Kidney capillary endothelial cell (primary cell): ENCODE results near the gene PROSER3.
A peak's percentile ranks its signal among the peaks of the same experiment; 100 is the strongest.

Experiments used
- DNase-seq: peaks from one replicate; pipeline ENCODE4 v3.0.0-alpha.2; 2018; ENCODE audit warnings: low spot score

PROSER3 gene

DNA sequence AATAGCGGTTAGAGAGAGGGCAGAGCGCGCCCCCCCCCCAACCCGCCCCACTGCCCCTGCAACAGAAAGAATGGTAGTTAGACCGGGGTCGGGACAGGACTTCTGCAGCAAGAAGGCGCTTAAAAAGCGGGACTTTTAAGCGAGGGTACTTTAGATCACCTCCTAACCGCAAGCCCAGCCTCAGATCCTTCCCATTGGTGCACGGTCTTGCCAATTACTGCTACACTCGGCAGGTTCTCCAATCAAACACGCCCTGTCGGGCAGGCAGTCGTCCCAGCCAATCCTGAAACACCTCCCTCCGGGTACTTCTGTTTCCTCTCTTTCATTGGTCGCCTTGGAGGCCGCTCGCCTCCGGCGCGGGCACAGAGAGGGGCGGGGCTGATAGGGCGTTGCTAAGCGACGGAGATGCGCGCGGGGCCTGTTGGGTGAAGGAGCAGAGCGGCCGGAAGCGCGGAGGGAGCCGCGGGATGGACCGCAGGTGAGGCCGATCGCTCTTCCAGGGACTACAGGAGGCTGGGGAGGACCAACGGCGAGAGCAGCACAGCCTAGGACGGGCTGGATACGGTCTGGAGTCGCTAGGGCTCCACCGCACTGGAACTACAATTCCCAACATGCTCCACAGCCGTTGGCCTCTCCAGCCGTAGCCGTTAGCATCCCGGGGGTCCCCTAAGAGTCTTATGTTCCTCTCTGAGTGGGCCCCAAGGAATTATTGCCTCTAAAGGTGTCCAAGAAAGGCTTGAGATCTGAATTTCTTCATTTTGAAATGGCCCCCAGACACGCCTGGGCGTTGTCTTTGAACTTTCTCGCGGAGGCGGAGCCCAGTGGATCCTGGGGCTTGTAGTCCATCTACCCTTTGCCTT is at the start of gene PROSER3:
Gene PROSER3, plus strand, starts transcription at position 428 of the 860 bp plus-strand sequence. Its CDS starts 40 bp downstream, at position 468.
- peak; percentile 99 for DNase-seq

DNA sequence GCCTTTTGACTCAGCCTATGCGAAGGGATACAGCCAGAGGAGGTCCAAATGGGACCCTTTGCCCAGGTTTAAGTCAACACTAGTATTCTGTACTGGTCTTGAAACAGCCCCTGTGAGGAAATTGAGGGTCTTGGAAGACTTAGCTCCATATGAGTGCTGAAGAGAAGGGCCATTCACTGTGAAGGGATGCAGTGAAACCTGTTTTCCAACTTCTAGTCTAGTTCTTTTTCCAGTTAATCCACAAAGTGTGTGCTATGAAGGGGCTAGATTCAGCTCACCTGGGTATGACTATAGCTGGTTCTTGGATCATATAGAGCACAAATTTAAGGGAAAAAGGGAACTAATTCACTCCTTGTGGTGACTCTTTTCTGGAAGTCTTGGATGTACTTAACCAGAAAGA is 49.6 kb upstream of the PROSER3 start:
- DNase-seq, result no peak

DNA sequence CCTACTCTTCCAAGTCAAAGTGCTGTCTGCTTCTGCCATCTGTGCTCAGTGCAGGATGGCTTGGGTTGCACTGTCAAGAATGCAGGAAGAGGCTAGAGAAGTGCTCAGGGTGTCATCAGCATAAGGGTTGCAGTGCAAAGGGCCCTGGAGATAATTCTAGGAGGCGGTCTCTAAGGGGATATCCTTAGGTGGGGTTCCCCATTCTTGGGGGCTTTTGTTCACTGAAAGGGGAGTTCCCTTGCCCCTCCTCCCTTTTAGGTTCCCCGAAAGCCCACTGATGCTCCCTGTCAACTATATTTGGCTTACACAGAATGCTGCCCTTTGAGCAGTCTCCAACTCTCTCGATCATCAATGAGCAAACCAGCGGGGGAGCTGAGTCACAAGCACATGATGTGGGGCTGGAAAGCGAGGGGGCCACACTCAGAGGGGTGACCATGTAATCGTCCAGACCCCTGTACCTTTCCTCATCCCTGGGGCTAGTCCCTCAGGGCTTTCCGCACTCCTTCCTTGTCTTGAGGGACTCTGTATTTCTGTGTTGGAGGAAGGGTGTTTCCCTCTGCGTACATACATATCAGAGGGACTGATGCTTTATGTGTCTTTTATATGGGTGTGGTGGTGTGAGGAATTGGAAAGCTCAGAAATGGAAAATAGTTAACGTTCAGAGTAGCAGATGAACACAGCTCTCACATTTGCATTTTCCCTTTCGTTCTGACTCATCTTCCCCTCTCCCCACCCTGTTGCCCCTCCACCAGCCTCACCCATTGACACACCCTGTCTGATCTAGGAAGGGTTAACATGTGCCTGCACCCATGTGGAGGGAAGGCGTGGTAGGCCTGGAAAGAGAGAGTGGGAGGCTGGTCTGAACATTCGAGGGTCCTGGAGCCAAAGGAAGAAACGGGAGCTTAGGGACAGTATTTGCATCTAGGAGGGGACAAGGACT is 46.9 kb upstream of the PROSER3 start:
- DNase-seq, result no peak

DNA sequence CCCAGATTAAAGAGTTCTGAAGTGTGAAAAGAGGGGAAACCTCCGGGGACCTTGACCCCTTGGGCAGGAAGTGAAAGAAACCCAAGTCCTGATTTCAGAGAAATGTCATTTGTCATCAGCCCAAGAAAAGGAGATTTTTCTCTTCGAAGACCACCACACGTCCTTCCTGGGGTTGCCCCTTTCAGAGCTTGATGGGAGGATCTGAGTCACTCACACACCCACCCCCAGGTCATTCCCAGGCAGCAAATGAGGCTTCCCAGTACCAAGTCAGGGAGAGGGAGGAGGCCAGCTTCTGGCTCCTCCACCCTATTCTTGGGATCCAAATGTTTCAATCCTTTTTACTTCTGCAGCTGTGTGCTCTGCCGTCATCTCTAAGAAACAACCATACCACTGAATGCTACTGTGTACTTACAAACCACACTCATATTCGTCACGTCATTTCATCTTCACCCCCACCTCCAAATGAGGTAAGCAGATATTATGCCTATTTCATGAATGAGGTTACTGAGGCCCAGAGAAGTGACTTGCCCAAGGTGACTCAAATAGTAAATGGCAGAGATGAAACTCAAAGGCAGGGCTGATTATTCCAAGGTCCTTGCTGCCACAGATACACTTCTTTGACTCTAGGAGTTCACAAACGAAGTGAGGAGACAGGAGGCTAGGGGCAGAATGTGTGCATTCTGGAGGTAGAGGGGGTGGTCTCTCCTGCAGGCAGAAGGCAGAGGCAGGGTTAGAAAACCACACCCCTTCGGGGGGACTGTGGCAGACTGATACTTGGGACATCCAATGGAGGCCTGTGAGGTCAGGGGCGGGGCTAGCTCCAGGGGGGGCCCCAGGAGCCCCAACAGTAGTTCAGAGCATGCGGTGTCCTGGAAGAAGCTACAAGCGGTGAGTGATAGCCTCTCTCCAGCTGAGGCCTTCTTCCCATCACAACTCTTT is 45.1 kb upstream of the PROSER3 start:
- no peak for DNase-seq

DNA sequence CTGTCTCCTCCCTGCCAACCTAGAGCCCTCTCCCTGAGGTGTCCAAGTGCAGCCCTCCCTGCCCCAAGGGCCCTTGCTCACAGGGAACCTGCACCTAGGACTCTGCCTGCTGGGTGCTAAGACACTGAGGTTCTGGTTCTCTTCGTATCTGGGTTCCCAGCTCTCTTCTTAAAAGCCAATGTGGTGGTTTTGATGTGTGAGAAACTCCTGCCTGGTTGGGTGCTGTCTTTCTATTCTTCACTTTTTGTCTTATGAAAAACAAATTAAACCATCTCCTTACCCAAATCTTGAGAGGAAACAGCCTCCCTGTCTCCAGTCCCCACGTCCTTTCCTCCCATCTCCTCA is 44.5 kb upstream of the PROSER3 start:
- no peak for DNase-seq

DNA sequence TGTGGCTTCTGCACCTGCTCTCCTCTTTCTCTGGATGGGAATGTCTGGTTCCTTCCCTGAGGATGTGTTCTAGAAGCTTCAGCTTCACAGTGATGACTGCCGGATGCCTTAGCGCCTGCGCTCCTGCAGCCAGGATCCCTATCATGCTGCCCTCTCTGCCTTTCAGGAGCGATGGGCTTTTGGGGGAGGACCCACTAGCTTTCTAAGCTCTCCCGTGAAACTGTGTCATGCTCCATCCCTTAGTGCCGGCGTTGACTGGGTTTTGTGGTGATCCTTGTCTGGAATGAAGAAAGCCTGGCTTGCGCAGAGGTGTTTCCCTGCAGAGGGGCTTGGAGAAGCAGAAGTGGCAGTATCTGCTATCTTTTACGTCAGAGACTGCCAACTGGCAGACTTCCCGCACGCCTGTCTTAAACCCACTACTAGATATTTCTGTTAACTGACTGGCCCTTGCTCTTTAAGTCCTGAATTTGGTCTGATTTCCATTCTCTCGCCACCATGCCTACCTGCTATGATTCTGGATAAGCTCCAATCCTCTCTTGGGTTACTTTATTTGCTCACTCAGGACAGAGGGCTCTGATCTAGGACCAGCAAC is 44.0 kb upstream of the PROSER3 start:
- DNase-seq, result no peak

DNA sequence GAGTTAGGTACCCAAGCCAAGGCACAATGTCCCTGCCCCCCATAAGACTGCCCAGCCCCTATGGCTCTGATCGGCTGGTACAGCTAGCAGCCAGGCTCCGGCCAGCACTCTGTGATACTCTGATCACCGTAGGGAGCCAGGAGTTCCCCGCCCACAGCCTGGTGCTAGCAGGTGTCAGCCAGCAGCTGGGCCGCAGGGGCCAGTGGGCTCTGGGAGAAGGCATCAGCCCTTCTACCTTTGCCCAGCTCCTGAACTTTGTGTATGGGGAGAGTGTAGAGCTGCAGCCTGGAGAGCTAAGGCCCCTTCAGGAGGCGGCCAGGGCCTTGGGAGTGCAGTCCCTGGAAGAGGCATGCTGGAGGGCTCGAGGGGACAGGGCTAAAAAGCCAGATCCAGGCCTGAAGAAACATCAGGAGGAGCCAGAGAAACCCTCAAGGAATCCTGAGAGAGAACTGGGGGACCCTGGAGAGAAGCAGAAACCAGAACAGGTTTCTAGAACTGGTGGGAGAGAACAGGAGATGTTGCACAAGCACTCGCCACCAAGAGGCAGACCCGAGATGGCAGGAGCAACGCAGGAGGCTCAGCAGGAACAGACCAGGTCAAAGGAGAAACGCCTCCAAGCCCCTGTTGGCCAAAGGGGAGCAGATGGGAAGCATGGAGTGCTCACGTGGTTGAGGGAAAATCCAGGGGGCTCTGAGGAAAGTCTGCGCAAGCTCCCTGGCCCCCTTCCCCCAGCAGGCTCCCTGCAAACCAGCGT is 43.2 kb upstream of the PROSER3 start:
- no peak for DNase-seq

DNA sequence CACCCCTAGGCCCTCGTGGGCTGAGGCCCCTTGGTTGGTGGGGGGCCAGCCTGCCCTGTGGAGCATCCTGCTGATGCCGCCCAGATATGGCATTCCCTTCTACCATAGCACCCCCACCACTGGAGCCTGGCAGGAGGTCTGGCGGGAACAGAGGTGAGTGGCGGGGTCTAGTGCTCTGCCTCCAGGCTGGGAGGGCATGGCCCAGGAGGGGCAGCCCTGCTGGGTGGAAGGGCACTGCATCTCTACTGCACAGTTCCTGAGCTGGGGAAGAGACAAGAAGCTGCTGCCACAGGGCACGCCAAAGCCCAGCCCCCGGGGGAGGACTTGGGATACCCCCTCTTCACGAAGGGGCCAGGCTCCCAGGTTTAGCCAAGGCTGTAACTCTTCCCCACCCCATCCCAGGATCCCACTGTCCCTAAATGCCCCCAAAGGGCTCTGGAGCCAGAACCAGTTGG is 42.6 kb upstream of the PROSER3 start:
- no peak for DNase-seq

DNA sequence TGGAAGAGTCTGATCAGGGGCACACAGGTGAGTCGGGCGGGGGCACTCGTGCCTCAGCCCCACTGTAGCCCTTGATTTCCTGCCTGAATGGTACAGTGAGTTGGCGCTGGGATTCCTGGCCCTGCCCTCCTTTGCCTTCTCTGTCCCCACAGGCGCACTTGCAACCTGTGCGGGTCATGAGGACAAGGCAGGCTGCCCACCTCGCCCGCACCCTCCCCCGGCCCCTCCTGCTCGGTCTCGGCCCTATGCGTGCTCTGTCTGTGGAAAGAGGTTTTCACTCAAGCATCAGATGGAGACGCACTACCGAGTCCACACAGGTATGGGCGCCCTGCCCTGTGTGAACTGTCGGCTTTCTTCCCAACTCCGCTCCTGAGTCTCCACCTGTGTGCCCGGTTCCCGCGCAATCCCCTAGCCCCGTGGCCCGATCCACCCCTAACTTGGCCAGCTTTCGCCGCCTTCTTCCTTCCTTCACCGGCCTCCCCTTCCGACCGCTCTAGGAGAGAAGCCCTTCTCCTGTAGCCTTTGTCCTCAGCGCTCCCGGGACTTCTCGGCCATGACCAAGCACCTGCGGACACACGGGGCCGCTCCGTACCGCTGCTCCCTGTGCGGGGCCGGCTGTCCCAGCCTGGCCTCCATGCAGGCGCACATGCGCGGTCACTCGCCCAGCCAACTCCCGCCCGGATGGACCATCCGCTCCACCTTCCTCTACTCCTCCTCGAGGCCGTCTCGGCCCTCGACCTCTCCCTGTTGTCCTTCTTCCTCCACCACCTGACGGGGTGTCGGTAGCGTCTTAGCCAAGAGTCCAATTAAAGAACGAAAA is 41.8 kb upstream of the PROSER3 start:
- DNase-seq, result no peak

DNA sequence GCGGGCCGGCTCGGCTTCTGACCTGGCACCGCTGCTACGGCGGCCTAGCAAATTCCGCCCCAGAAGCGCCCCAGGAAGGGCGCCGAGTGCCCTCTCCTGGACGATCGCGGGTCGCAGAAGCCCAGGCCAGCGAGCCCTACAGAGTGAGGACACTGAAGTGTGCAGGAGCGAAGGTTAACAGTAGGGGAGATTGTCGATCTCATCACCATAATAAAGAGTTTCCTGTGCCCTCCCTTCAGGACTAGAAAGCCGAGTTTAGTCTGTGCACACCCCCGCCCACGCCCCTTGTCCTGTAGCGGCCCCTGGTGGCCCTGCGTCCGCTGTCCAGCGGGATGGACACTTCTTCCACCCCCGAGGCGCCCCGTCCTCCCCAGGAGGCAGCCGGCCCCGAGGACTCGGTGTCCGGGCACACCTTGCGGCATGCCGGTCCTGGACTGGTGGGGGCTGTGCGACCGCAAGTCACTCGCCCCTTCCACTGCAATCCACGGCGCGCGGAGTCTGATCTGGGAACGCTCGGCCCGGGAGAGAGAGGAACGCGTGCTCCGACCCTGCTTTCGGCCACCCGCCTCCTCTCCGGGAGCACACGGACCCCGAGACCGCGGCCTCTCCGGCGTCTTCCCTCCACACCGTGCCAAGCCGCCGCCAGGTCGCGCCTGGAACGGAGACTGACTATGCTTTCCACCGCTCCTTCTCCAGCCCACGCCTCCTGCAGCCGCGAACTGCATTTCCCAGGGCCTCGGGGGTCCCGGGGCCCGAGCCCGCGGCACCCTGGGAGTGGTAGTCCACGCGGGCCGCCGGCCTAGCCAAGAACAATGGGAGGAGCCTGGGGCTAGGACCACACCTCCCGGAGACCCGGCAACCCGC is 40.9 kb upstream of the PROSER3 start:
- DNase-seq, result peak; percentile 84

DNA sequence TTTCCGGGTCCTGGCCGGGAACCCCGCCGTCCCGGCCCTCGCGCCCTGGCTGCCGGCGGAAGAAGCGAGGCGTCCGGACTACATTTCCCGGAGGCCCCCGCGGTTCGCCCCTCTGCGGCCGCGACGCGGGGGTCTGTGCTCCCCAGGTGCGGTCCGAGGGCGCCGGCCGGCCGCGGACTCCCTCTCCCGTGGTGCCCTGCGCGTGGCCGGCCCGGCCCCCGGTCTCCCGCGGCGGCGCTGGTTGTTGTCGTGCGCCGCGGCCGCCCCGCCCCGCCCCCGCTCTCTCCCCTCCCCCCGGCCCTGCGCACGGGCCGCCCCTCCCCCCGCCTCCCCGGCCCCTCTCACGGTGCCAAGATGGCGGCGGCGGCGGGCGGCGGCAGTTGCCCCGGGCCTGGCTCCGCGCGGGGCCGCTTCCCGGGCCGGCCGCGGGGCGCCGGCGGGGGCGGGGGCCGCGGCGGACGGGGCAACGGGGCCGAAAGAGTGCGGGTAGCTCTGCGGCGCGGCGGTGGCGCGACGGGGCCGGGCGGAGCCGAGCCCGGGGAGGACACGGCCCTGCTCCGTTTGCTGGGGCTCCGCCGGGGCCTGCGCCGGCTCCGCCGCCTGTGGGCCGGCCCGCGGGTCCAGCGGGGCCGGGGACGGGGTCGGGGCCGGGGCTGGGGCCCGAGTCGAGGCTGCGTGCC is 40.2 kb upstream of the PROSER3 start, which contains the start of gene KMT2B:
Gene KMT2B, plus strand, starts transcription at position 339 of the 680 bp plus-strand sequence. Its CDS starts 16 bp downstream, at position 355.
- no peak for DNase-seq

DNA sequence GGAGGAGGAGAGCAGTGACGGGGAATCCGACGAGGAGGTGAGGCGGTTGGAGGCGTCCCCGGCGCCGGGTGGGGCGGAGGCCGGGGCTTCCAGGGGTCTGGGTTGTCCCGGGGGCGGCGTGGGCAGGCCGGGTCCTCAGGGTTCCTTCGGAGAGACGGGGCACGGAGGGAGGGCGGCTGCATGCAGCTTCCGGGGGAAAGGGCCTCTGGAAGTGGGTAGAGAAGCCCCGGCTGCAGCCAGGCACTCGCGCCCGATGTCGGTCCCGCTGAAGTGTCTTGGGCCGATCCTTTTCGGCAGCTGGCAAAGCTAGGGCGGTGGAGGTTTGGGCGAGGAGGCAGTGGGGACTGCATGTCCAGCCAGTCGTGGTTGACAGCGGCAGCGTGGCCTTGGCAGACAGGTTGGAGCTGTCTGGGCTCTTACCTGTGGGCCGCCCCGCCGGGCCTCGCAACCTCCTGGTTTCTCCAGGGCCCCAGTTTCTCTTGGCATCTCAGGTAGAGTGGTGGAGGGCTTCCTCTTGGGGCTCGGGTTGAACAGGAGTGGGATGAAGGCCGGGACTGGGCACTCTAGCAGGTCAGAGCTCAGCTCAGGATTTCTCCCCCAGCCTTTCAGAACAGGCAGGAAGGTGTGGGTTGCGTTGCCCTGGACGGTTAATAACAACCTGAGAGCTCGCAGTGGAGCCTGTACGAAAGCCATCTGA is 39.5 kb upstream of the PROSER3 start:
- DNase-seq, result no peak

DNA sequence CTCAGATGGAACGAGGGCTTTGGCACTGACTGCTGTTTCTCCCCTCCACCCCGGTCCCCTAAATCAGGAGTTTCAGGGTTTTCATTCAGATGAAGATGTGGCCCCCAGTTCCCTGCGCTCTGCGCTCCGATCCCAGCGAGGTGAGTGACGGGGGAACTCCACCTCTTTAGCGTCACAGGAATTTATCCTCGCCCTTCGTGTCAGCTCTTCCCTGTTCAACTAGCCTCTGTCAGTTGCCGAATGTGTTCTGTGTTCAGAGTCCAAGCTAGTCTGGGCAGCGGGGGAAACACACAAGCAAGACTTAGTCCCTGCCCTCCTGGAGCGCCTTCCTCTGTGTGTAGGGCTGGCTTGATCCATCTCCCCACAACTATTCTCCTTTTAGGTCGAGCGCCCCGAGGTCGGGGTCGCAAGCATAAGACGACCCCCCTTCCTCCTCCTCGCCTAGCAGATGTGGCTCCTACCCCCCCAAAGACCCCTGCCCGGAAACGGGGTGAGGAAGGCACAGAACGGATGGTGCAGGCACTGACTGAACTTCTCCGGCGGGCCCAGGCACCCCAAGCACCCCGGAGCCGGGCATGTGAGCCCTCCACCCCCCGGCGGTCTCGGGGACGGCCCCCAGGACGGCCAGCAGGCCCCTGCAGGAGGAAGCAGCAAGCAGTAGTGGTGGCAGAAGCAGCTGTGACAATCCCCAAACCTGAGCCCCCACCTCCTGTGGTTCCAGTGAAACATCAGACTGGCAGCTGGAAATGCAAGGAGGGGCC is 38.4 kb upstream of the PROSER3 start:
- DNase-seq, result no peak

DNA sequence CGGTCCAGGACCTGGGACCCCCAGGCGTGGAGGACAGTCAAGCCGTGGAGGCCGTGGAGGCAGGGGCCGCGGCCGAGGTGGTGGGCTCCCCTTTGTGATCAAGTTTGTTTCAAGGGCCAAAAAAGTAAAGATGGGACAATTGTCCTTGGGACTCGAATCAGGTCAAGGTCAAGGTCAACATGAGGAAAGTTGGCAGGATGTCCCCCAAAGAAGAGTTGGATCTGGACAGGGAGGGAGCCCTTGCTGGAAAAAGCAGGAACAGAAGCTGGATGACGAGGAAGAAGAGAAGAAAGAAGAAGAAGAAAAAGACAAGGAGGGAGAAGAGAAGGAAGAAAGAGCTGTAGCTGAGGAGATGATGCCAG is 37.8 kb upstream of the PROSER3 start:
- DNase-seq, result no peak

DNA sequence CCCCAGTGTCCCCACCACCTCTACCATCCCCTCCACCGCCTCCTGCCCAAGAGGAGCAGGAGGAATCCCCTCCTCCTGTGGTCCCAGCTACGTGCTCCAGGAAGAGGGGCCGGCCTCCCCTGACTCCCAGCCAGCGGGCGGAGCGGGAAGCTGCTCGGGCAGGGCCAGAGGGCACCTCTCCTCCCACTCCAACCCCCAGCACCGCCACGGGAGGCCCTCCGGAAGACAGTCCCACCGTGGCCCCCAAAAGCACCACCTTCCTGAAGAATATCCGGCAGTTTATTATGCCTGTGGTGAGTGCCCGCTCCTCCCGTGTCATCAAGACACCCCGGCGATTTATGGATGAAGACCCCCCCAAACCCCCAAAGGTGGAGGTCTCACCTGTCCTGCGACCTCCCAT is 37.3 kb upstream of the PROSER3 start:
- DNase-seq, result no peak

DNA sequence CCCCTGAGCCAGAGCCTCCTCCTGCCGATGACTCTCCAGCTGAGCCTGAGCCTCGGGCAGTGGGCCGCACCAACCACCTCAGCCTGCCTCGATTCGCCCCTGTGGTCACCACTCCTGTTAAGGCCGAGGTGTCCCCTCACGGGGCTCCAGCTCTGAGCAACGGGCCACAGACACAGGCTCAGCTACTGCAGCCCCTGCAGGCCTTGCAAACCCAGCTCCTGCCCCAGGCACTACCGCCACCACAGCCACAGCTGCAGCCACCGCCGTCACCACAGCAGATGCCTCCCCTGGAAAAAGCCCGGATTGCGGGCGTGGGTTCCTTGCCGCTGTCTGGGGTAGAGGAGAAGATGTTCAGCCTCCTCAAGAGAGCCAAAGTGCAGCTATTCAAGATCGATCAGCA is 36.6 kb upstream of the PROSER3 start:
- DNase-seq, result no peak

DNA sequence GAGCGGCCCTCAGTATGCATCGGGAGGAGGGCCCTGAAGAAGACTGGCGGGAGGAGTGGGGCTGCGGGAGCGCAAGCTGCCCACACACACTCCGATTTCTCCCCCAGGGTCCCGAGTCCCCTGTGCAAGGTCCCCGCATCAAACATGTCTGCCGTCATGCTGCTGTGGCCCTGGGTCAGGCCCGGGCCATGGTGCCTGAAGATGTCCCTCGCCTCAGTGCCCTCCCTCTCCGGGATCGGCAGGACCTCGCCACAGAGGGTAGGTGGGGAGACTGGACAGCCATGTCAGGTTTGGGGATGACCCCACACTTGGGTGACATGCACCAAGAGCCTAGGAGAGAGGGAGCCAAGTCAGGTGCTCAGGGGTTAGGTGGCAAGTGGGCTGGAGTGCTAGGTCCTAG is 35.5 kb upstream of the PROSER3 start:
- no peak for DNase-seq
